Suprapubic skin (tissue), 4 donors: ENCODE data around the gene NPSR1.

Experiments used
- CTCF ChIP-seq, 2 donors: fragments of 200-600 bp in 1 of 2; fragments of 450-650 bp in 1 of 2; sonication (generic) in 1 of 2; IDR thresholded peaks; one replicate each; pipeline ENCODE4 v1.5.1; 2016 to 2019; ENCODE audit warnings: antibody characterized with exemption in 2 of 2, mild to moderate bottlenecking in 1 of 2, moderate library complexity in 1 of 2
- EP300 ChIP-seq: sonication (generic); formaldehyde crosslinking; IDR thresholded peaks from one replicate; pipeline ENCODE4 v1.6.1; 2017; ENCODE audit warnings: antibody characterized with exemption
- POLR2A ChIP-seq, 2 donors: fragments of 450-650 bp; IDR thresholded peaks; one replicate each; pipeline ENCODE4 v1.6.1; 2017; ENCODE audit warnings: antibody characterized with exemption in 2 of 2, mild to moderate bottlenecking in 2 of 2, moderate library complexity in 2 of 2
- POLR2AphosphoS5 ChIP-seq, 3 donors: sonication (generic); formaldehyde crosslinking; IDR thresholded peaks; one replicate each; pipeline ENCODE4 v1.6.1; 2017; ENCODE audit warnings: antibody characterized with exemption in 3 of 3

DNA sequence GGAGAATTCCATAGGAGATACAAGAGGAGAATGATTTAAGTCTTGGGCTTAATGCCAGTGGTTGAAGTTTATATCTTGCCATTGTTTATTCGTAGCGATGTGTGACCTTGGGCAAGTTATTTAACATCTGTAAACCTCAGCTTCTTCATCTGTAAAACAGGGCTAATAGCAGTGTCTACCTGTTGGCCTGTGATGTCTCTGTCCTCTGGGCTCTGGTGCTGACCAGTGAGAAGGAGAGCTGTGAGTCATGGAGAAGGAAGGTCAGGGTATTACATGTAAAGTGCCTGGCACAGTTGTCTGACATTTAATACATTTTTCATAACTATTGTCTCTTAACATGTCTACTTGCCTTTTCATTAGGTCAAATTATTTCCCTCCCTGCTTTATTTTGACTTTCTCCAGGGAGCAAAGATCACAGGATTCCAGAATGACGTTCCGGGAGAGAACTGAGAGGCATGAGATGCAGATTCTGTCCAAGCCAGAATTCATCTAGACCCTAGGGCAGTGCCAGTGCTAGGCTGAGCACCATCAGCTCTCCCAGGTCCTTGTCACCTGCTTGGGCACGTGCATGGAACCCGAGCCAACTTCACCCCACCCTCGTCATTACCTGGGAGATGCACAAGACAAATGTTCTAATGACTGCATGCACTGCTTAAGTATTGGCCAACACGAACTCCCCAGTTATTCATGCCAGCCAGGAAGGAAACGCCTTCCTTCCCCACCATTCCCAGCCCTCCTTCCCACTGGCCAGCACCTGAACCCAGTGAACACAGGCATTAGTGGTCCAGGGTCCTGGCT lies 191.3 kb downstream of the NPSR1 start:
- TF ChIP-seq CTCF (IDR thresholded peaks at IDR 0.05) (no peak), POLR2A (IDR thresholded peaks at IDR 0.05) (no peak), POLR2AphosphoS5 (IDR thresholded peaks at IDR 0.05) (no peak), EP300 (no peak)
